Lower lobe of right lung (tissue), 2 donors: ENCODE data around the gene KCNQ5. TPM values are rescaled to one million over a fixed set of nuclear protein-coding genes. Genes with fewer than 3 reads are reported as not detected.

Experiments used
- ATAC-seq, 2 donors: fragments of 200-7000 bp; cut with Tn5 transposase; one replicate each; pipeline ENCODE4 v1.9.1; 2020 to 2022; ENCODE audit warnings: mild to moderate bottlenecking in 2 of 2, moderate library complexity in 2 of 2
- DNase-seq: peaks from one replicate; pipeline ENCODE4 v3.0.0-alpha.2; 2020
- H3K27ac ChIP-seq: fragments of 200-600 bp; one replicate; pipeline ENCODE4 v1.8.0; 2022
- H3K27me3 ChIP-seq: fragments of 200-600 bp; one replicate; pipeline ENCODE4 v1.8.0; 2022; ENCODE audit warnings: low read depth
- H3K36me3 ChIP-seq: fragments of 200-600 bp; one replicate; pipeline ENCODE4 v1.8.0; 2022; ENCODE audit warnings: mild to moderate bottlenecking
- H3K4me1 ChIP-seq: fragments of 200-600 bp; one replicate; pipeline ENCODE4 v1.8.0; 2022
- H3K4me3 ChIP-seq: fragments of 200-600 bp; one replicate; pipeline ENCODE4 v1.8.0; 2022; ENCODE audit warnings: mild to moderate bottlenecking
- H3K9me3 ChIP-seq: fragments of 200-600 bp; one replicate; pipeline ENCODE4 v1.8.0; 2022
- intact Hi-C: fragments of 100-400 bp; cut with DNase I; formaldehyde crosslinking; loops from one replicate; pipeline ENCODE4 v1.11.0; 2022
- total RNA-seq: library from RNA; stranded (reverse); fragmentation: NEBNext Ultra II Directional; extraction: Animal tissue kit (Norgen Biotek cat#: 25700); gene quantifications from one replicate; pipeline ENCODE4 v1.2.1, GENCODE V29; 2021
- TF ChIP-seq, protein P1 (sequence below): fragments of 200-600 bp; IDR thresholded peaks from one replicate; pipeline ENCODE4 v1.8.0; 2022; ENCODE audit warnings: antibody characterized with exemption, mild to moderate bottlenecking
- donor health status: DM: no; HTN: yes; CAD: no; lungs with severe emphysema.

The KCNQ5 gene
- total RNA-seq, 1 donor from 2014 or later = 0.35 TPM

DNA sequence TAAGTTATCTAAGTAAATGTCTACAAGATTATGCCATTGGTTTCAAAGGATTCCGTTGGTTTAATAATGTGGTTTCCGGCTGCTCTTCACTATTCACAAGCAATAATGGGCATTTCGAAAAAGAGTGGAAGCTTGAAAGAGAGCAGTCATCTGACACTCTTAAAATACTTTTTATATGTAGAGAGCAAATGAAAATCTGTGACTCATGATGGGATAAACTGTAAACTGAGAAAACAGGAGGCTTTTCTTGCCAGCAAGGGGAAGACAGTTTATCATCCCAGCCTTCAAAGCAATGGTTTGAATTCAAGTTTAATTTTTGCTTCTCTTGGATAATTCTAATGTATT is 457.7 kb downstream of the KCNQ5 start:
- no peak overlapping the region for H3K27ac ChIP-seq
- no peaks in the 10 kb centered on the region for H3K27me3 ChIP-seq

GRCh38 chr6:73079978-73080377 is 458.1 kb downstream of the KCNQ5 start:
- intact Hi-C loops = no loop called here
- H3K27ac ChIP-seq = no peak overlapping the region
- H3K4me1 ChIP-seq = no peaks in the 10 kb centered on the region
- no peak overlapping the region for H3K4me3 ChIP-seq
- no peak for ATAC-seq
- TF ChIP-seq, protein P1, sequence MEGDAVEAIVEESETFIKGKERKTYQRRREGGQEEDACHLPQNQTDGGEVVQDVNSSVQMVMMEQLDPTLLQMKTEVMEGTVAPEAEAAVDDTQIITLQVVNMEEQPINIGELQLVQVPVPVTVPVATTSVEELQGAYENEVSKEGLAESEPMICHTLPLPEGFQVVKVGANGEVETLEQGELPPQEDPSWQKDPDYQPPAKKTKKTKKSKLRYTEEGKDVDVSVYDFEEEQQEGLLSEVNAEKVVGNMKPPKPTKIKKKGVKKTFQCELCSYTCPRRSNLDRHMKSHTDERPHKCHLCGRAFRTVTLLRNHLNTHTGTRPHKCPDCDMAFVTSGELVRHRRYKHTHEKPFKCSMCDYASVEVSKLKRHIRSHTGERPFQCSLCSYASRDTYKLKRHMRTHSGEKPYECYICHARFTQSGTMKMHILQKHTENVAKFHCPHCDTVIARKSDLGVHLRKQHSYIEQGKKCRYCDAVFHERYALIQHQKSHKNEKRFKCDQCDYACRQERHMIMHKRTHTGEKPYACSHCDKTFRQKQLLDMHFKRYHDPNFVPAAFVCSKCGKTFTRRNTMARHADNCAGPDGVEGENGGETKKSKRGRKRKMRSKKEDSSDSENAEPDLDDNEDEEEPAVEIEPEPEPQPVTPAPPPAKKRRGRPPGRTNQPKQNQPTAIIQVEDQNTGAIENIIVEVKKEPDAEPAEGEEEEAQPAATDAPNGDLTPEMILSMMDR = no peak
- no peaks in the 10 kb centered on the region for H3K27me3 ChIP-seq
- H3K36me3 ChIP-seq = no peaks in the 10 kb centered on the region
- no peaks in the 10 kb centered on the region for H3K9me3 ChIP-seq
- DNase-seq = no peak

More for the DNA sequence above, 457.7 kb downstream of the KCNQ5 start:
- no peak for DNase-seq
- Histone ChIP-seq H3K9me3 (no peaks in the 10 kb centered on the region), H3K4me1 (no peaks in the 10 kb centered on the region), H3K36me3 (no peaks in the 10 kb centered on the region), H3K4me3 (no peak overlapping the region)
- intact Hi-C loops = no loop called here
- ATAC-seq = no peak
- TF ChIP-seq, protein P1 = no peak

DNA sequence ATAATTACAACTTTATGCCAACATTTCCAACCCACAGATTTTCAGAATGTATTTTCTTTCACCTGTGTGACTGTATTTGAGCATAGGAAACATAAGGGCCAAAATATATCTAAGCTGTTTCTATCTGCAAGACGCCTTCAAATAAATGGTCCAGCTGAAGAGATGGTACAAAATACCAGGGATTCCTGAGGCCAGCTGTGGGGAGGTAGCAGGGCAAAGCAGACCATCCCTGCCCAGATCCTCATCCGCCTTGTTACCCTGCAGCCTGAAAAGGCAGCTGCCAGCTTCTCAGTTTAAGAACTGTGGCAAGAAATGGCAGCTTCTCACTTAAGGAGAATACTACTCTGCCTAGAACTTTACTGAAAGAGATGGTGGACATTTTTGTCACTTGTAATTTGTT is 460.1 kb downstream of the KCNQ5 start:
- no peaks in the 10 kb centered on the region for H3K4me1 ChIP-seq
- DNase-seq (no peak), ATAC-seq (no peak)
- TF ChIP-seq, protein P1 = no peak
- H3K36me3 ChIP-seq = no peaks in the 10 kb centered on the region
- H3K9me3 ChIP-seq = no peaks in the 10 kb centered on the region
- H3K27me3 ChIP-seq = no peaks in the 10 kb centered on the region
- no peak overlapping the region for H3K27ac ChIP-seq
- intact Hi-C loops = no loop called here
- no peak overlapping the region for H3K4me3 ChIP-seq

DNA sequence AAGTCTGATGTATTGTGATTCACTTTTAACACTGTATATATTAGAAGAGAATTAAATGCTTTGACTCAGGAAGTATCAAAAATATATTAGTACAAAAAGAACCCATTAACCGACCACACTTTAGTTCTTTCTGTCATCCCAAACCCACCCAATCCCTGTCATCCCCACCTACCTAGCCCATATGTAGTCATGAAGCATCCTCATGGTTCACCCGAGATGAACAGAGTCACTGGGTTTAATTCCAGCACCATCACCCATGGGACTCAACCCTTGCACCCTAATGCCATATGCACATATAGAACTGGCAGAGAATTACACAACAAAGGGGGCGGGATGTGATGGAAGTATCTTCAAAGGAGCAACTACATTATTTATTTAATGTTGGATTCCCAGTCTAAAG is 462.0 kb downstream of the KCNQ5 start:
- DNase-seq (no peak), ATAC-seq (no peak)
- TF ChIP-seq, protein P1 = no peak
- intact Hi-C loops = no loop called here
- Histone ChIP-seq H3K27ac (no peak overlapping the region), H3K27me3 (no peaks in the 10 kb centered on the region), H3K4me3 (no peak overlapping the region), H3K36me3 (no peaks in the 10 kb centered on the region), H3K9me3 (no peaks in the 10 kb centered on the region), H3K4me1 (no peaks in the 10 kb centered on the region)

DNA sequence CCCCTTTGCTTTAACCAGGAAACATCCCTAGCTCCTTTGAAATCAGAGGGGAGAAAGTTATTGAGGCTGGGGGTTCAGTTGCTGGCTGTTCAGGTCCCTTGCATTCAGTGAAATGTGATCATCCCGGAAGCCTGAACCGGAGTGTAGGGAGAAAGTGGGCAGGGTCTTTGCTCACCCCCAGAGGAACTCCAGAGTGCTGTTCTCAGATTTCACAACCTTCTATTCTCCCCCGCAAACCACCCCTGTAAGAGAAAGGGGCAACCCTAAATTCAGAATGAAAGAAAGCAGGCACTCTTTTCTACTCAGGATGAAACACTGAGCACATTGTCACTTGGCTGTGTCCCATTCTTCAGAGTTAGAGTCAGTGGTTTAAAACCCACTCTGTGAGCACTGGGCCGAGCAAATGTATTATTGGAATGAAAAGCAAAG is 463.6 kb downstream of the KCNQ5 start:
- no peak overlapping the region for H3K4me3 ChIP-seq
- ATAC-seq = no peak
- no peaks in the 10 kb centered on the region for H3K36me3 ChIP-seq
- no peak overlapping the region for H3K27ac ChIP-seq
- H3K9me3 ChIP-seq = no peaks in the 10 kb centered on the region
- no peak for DNase-seq
- intact Hi-C loops = no loop called here
- H3K27me3 ChIP-seq = no peaks in the 10 kb centered on the region
- TF ChIP-seq, protein P1 = no peak
- no peaks in the 10 kb centered on the region for H3K4me1 ChIP-seq

GRCh38 chr6:73086726-73087125 is 464.9 kb downstream of the KCNQ5 start:
- H3K27ac ChIP-seq = no peak overlapping the region
- H3K4me1 ChIP-seq = no peaks in the 10 kb centered on the region
- intact Hi-C loops = no loop called here
- H3K9me3 ChIP-seq = no peaks in the 10 kb centered on the region
- TF ChIP-seq, protein P1 = no peak
- no peak for DNase-seq
- no peak for ATAC-seq
- no peaks in the 10 kb centered on the region for H3K36me3 ChIP-seq
- H3K4me3 ChIP-seq = no peak overlapping the region
- H3K27me3 ChIP-seq = no peaks in the 10 kb centered on the region
